HG03095 (cell line): ENCODE measurements around the gene ADGRG6.

Source experiments
- ATAC-seq: cut with Tn5 transposase; IDR thresholded peaks from one replicate; pipeline ENCODE4 v1.9.1; 2021; ENCODE audit warnings: moderate library complexity; ENCODE audit not compliant: unreplicated experiment

The ADGRG6 gene

DNA sequence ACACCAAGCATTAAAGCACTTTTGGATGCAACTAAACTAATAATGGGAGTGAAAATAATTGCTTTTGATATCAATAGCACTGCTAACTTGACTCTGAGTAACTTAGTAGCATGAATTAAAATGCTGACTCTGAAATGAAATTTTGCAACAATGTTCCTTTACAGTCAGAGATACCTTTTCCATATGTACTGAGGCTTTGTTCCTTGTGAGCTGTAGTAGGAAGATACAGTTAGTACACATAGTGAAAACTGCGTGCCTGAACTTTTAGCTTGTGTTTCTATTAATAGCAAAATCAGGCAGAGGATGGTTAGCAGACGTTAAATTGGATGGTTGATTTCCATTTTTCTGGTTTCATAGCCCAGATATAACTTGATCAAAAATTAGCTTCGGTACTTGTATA, 18.6 kb downstream of the ADGRG6 start:
- ATAC-seq = no peak

DNA sequence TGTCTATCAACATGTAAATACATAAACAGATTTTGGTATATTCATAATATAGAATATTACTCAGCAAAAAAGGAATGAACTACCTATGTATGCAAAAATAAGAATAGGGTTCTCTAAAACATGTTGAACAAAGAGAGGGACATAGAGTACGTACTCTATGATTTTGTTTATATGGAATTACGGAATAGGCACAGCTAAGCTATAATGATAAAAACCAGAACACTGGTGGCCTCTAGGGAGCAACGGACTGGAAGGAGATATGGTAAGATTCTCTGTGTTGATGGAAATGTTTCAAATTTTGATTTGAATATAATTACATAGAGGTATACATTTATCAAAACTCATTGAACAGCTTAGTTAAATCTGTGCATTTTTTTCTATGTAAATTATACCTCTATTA, 19.6 kb downstream of the ADGRG6 start:
- ATAC-seq = no peak

DNA sequence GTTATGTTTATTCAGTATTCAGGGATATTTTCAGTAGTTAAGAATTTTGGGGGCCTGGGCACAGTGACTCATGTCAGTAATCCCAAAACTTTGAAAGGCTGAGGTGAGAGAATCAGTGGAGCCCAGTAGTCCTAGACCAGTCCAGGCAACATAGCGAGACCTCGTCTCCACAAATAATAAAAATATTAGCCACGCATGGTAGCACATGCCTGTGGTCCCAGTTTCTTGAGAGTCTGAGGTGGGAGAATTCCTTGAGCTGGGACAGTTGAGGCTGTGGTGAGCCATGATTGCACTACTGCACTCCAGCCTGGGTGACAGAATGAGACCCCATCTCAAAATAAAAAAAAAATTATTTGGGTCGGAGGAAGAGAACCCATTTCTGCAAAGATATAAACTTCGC, 20.3 kb downstream of the ADGRG6 start:
- no peak for ATAC-seq

DNA sequence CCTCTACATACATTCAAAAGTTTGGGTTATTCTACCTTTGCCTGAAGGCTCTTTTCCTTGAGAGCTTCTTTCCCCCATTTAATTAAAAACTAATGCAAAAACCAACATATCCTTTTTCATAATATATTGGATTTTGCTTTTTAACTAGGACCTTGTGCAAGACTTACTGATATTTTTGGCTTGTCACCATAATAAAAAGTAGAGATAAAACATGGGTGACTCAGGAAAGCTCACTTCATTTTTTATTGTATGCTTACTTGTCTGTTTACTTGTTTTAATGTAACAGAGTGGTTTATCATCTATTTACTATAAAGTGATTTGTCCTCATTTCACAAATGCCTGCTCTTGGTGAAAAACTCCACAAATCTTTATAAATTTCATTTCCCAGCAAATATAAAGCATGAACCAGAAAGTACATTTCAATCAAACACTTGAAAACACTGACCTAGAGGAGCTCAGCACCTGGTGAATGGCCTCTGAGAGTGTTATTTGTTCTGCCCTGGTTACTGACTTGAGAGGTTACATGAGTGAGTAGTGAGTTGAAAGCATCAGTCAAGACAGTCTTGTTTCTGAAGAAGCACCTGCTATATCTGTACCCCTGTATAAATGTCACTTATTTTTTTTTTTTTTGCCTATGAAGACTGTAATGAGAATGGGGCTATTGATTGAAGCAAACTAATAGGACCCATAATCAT, 20.8 kb downstream of the ADGRG6 start:
- ATAC-seq = no peak

DNA sequence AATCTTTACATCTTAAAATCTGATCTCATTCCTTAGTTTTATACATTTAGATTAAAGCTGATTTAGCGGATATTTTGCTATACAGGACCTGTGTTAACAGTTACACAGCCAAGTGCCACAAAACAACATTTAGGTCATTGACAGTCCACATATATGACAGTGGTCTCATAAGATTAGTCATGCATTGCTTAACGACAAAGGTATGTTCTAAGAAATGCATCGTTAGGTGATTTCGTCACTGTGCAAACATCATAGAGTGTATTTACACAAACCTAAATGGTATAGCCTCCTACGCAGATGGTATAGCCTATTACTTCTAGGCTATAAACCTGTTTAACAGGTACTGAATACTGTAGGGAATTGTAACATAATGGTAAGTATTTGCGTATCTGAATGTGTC, 21.6 kb downstream of the ADGRG6 start:
- ATAC-seq = no peak

DNA sequence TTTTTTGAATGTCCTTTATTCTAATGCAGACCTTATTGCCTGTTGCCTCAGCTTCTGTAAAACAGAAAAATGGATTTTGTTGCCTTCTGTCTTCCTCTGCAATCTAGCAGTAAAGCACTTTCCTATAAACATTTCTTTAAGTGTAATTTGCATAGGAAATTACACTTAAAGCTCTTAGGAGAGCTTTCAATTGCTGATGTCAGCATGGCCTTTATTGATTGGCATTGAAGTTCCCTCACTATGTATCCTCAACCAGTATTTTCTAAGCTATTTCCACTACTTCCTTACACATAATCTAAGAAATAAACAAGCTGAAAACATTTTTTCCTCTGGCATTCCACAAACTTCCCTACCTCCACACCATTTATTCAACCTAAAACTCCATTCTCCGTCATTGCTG, 22.3 kb downstream of the ADGRG6 start:
- no peak for ATAC-seq

DNA sequence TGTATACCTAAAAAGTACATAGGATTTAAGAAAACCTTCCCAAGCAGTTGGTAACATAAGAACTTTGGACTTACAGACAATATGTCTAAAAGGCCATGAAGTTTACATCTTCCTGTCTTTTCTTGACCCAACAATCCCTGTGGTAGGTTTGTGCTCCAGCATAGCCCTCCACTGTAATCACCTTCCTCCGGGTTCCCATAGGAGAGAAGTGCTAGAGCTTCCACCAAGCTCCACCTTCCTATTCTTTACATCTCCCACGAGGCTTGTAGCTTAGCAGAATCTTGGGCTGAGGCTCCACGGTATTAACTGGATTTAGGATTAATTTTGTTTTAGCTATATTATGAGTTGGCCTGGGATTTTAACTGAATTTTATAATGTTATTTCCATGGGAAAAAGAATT, 23.3 kb downstream of the ADGRG6 start:
- no peak for ATAC-seq

DNA sequence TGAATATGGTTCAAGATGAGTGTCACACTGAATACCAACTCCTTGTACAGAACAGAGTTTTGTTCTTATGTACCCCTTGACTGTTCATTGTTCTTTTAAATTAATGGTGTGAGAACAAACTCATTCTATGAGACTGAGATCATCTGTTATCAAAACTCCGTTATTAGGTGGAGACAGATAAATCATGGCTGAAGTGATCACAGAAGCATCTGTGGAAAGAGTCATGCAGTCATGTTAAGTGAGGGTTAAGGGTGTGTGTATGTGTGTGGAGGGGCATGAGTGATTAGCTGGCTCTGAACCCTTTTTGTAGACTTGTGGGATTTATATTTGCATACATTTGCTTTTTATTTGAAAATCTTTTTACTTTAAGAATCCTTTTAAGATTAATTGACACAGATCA, 24.7 kb downstream of the ADGRG6 start:
- no peak for ATAC-seq

DNA sequence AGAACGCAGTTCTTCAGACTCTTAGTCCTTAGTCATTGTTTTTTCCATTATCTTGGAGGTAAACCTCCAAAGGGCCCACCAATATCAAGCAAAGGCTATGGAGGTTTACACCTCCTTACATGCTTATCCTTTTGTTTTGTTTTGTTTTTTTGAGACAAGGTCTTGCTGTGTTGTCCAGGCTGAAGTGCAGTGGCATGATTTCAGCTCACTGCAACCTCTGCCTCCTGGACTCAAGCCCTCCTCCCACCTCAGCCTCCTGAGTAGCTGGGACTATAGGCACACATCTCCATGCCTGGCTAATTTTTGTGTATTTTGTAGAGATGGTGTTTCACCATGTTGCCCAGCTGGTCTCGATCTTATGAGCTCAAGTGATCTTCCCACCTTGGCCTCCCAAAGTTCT, 26.3 kb downstream of the ADGRG6 start:
- ATAC-seq = no peak

DNA sequence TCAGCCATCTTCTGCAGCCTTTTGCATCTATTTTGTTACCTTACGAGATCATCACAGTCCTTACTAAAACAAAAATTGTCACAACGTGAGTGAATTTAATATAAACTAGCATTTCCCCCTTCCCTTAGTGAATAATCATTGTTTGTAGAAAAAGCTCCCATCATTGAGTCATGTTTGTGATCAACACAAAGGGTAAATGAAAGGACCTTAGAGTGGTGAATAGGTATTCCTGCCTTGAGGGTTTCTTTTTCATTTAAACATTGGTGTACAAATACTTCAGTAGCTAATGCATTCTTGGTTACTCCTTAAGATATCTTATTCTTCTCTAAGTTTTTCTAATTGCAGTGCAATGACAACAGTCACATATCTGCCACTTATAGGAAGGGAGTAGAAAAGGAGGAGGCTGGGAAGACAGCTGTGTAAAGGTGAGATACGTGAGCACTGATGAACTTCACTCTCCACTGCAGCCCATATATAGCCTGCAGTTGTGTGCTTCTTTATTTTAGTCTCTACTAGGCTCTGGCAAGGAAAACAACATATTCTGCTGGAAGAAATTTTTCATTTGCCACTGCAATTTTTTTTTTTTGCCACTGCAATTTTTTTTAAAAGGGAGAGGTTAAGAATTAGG, 27.8 kb downstream of the ADGRG6 start:
- ATAC-seq = no peak

DNA sequence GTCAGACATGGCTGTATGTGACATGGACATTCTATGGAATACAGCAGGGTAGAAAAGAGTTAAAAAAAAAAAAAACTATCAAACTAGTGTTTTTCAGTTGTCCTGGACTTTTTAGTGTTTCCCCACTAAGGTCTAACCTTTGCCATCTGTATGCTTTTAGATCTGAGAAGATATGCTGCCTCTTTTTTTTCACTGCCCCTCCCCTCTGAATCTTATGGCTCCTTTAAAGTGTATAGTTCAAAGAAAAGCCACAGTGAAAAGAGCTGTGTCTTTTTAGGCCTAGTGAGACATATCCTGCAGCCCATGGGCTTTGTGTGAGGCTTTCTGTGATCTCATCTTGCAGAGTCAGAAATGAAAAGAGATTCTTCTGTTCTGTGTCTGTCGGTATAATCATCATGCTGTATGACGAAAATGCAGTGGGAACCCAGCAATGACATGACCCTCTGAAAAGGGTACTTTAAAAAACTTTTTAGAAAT, 29.3 kb downstream of the ADGRG6 start:
- ATAC-seq = no peak

DNA sequence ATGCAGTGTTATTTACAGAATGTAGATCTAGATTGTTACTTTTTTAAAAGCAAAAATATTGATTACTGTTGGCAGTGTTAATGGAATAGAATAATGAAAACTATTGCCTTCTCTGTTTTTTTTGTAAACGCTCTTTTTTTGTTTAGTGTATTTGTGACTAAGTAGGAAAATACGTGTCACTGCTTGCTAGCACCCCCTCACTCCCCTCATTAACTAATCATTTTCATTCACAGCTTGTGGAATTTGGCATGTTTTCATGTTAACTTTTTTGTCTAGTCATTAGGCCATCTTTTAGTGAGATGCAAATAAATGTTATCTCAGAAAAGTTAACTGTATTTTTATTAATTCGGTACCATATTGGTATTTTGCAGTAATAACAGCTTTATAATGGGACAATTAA, 29.8 kb downstream of the ADGRG6 start:
- no peak for ATAC-seq

DNA sequence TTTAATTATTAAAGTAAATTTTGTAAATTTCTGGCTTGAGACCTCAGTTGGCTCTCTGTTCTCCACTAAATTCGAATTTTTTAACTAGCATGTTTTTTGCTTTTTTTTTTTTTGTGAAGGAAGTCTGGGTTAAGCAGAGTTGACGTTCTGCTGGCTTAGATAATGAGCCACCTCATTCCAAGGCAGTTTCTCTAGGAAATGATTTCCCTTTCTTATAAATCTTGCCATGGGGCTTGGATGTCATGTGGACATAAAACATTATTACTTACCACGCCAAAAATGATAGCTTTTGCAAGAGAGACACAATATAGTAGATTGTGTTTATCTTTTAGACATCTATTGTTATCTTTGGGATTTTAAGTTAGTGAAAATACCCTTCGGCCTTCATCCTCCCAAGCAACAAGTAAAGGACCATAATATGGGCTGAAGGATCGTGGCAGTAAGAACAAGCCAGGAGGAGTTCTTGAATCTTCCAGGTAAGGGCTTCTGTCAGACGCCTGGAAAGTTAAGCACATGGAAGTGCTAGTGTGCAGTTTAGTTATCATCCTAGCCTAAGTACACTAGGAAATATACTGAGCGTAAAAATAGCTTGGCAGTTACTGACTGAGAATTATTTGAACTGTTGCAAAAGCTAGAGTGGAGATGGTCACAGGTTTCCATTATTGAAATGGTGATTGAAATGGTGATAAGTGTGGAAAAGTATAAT, 30.7 kb downstream of the ADGRG6 start:
- ATAC-seq = no peak

DNA sequence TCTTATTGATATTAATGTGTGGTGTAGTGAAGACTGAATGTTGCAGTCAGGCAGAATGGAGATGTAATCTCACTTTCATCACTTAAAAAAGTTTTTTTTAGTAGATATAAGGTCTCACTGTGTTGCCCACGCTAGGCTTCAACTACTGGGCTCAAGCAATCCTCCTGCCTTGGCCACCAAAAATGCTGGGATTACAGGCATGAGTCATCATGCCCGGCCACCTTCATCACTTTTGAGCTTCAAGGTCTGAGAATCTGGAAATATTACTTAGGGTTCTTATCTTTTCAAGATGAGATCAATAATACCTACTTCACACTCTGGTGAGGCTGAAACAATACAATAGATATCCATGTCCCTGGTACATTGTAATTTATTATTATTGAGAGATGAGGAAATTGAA, 31.6 kb downstream of the ADGRG6 start:
- ATAC-seq = no peak

DNA sequence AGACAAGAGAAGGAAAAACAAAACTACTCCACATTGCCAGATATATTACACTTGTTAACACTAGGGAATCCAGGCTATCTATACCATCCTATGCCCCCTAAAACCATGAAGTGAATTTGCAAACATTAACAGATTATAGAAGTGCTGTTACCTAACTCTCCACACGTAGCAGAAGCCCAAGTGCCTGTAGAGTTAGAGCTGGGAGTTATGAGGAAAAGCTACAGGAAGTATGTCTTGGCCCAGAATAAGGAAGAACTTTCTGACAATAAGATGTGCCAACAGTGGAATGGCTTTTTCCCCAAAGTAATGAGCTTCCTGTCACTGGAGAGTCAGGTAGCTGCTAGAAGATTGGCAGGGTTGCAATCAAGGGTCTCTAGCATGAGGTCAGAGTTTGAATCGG, 32.5 kb downstream of the ADGRG6 start:
- ATAC-seq = no peak

DNA sequence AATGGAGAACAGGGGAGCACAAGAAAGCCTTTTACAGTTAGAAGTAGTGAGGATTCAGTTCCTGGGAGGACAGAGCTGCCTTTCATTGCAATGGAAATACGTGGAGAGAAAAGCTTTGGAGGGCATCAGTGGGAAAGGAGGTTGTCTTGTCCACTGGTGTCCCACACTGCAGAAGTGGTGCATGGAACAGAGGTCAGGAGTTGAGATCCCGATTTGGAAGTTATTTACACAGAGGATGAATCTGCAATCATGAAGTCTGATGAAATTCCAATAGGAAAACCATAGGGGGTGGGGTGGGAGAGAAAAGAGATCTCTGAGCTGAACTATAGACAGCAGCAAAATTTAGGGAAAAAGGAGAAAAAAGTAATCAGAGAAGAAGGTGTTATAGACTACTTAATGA, 33.6 kb downstream of the ADGRG6 start:
- no peak for ATAC-seq

DNA sequence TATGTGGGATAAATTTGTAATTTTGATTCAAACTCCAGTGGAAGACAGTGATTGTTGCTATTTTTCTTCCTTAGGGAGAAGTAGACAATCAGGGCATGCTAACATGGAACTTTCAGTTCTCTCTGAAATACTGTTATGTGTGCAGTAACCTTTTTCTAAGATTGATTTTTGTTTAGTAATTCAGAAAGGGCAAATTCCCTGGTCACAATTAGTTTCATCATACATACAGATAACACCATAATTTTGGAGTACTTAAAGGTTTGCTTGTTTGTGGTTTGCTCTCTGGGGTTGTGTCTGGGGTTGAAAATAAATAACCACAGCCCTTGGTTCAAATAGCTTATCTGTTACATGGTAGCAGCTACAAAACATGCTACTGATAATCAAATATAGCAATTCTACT, 34.4 kb downstream of the ADGRG6 start:
- ATAC-seq = no peak

DNA sequence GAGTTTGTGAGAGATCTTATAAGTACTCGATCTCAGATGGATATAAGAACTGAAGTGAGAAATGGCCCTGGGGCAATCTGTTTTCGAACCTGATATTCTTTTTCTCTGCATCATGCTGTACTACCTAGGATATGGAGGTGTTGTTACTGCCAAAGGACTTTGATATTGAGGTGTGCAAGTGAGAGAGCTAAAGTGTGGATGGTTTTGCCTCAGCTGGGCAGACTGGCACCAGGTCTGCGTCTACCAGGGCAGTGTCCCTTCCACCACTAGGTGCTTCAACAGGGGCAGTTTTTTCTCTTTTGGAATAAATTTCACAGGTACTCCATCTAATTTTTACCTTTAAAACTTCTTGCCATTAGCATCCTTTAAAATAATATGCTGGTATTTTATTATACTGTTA, 35.0 kb downstream of the ADGRG6 start:
- ATAC-seq = no peak

DNA sequence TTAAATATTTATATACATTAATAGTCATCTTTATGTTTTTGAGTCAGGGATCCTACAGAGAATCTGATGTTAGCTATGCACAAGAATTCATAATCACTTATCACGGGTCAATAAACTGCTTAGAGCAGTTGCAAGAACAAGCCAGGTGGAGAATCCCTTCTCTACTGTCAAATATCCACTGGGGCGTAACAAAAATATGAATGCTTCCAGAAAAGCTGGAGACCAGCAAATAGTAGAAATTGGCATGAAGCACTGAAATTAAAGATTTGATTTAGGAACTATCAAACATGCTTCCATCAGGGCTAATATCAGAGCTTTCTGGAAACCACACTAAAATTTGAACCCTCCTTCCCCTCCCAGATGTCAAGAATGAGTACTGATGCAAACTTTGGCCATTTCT, 37.3 kb downstream of the ADGRG6 start:
- no peak for ATAC-seq

DNA sequence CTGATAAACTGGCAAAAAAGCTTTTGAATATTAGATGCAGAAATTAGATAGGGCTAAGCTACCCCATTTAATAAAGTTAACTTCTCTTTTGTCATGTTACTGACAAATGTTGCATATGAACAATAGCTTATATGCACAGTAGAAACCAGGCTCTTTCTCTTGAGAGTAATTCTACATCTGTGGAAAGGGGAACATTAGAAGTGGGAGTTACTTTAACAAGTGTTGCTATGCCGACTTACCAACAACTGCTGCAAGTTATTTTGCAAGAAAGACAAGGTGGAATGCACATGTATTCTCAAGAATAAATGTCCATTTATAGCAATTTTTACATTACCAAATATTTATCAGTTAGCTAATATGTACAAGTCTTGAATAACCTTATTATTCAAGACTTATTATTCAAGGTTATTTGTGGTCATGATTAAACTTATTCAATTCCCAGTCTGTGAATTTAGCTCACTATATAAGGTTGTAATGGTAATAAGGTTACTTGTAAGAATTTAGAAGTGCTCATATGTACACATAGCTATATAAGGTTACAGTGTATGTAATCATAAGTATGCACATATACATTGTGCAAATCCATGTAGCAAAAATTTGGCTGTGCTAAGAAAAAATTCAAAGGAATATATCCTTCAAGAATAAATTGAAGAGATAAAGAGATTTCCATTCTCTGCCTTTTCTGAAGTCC, 38.3 kb downstream of the ADGRG6 start:
- no peak for ATAC-seq

DNA sequence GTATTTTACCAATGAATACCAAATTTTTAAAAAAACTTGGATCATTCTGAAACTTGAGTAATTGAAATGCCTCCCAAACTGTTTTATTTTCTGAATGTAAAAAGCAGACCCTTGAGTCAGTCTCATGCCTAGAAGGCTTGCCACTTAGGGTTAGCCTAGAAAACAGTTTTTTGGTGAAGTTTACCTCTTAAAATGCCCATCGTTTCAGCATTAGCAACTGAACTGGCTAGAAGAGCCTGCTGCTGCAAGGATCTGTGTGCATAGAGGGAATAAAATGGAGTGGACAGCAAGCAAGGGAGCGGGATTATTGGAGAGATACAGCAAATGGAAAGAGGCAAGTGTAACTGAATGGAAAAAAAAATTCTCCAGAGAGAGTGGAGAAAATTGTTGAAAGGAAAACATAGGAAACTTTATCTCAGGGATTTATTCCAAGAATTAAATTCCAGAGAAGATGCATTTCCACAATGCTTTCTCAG, 40.1 kb downstream of the ADGRG6 start:
- ATAC-seq = no peak

DNA sequence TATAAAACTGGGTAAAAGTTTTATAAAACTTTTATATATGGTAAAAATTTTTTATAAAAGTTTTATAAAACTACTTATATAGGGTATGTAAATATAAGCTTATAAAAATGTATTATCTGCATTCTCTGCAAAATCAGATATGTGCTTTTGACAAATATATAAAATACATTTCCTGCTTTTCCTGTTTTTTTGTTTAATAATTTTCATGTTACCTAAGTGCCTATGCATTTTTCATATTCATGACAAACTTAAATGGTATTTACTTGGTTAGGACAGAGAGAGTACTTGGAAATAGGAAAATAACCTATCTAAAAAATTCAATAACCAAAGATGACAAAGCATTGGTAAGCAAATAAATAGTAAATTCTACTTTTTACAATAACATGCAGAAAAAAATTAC, 41.2 kb downstream of the ADGRG6 start:
- ATAC-seq = no peak
